DOHH2 (cell line): Measurements from ENCODE around the gene CATSPER2.
"Not testable (repeated sequence)": the region's sequence is repeated elsewhere in the genome, so short reads cannot be mapped to it uniquely, and the experiment has no call there.

Experiments
- H3F3A ChIP-seq: fragments of 200-600 bp; sonication (generic), shearing (Covaris generic); 2 replicates; pipeline ENCODE4 v1.6.0; 2016; ENCODE audit warnings: antibody characterized with exemption, mild to moderate bottlenecking; ENCODE audit not compliant: control insufficient read depth, insufficient read depth
- H3K27ac ChIP-seq: fragments of 200-600 bp; sonication (generic); 2 replicates; pipeline ENCODE4 v1.5.1; 2014; ENCODE audit warnings: low read depth, mild to moderate bottlenecking, low read length, moderate library complexity
- H3K27me3 ChIP-seq: fragments of 200-600 bp; sonication (generic); 2 replicates; pipeline ENCODE4 v1.6.1; 2014; ENCODE audit warnings: mild to moderate bottlenecking, low read length, mixed read lengths; ENCODE audit not compliant: control insufficient read depth
- H3K36me3 ChIP-seq: fragments of 200-600 bp; sonication (generic); 2 replicates; pipeline ENCODE4 v1.6.1; 2014; ENCODE audit warnings: mild to moderate bottlenecking, low read length, moderate library complexity, mixed read lengths; ENCODE audit not compliant: control insufficient read depth
- H3K4me1 ChIP-seq: fragments of 200-600 bp; sonication (generic); 2 replicates; pipeline ENCODE4 v1.6.1; 2014; ENCODE audit warnings: mild to moderate bottlenecking, low read length, mixed read lengths; ENCODE audit not compliant: control insufficient read depth
- H3K4me2 ChIP-seq: fragments of 200-600 bp; sonication (generic); 2 replicates; pipeline ENCODE4 v1.6.0; 2014; ENCODE audit warnings: mild to moderate bottlenecking, low read length, moderate library complexity
- H3K4me3 ChIP-seq: fragments of 200-600 bp; sonication (generic); 2 replicates; pipeline ENCODE4 v1.5.1; 2014; ENCODE audit warnings: mild to moderate bottlenecking, low read length, mixed read lengths
- H3K79me2 ChIP-seq: fragments of 200-600 bp; sonication (generic); 2 replicates; pipeline ENCODE4 v1.6.1; 2014; ENCODE audit warnings: mild to moderate bottlenecking, low read length, mixed read lengths; ENCODE audit not compliant: control insufficient read depth
- H3K9me2 ChIP-seq: fragments of 200-600 bp; sonication (generic); replicated peaks from 2 replicates; pipeline ENCODE4 v1.6.1; 2014; ENCODE audit warnings: mild to moderate bottlenecking, low read length, mixed read lengths; ENCODE audit not compliant: control insufficient read depth
- H3K9me3 ChIP-seq: fragments of 200-600 bp; sonication (generic); 2 replicates; pipeline ENCODE4 v1.6.1; 2014; ENCODE audit warnings: antibody characterized with exemption, low read length, mixed read lengths; ENCODE audit not compliant: control insufficient read depth, insufficient read depth
- H4K20me1 ChIP-seq: fragments of 200-600 bp; sonication (generic); 2 replicates; pipeline ENCODE4 v1.6.0; 2014; ENCODE audit warnings: low read depth, mild to moderate bottlenecking, antibody characterized with exemption, low read length, moderate library complexity; ENCODE audit not compliant: control insufficient read depth, insufficient read depth
- EZH2phosphoT487 ChIP-seq: fragments of 200-600 bp; sonication (generic); IDR thresholded peaks from 2 replicates; pipeline ENCODE4 v1.6.1; 2017; ENCODE audit warnings: borderline replicate concordance, mild to moderate bottlenecking, antibody characterized with exemption, low read length, moderate library complexity, mixed read lengths

The CATSPER2 gene

DNA sequence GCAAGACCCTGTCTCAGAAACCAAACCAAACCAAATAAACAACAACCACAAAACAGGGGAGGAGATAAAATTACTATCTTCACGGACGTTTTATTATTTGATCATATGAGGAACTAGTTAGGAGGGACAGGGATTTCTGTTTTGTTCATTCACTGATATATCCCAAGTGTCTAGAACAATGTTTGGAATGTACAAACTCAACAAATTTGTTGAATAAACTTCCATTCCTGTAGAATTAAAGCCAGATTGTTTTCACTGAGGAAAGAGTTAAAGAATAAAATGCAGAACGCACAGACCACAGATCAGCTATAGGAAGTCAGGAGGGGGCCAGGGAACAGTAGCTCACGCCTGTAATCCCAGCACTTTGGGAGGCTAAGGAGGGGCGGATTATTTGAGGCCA is 23.5 kb downstream of the CATSPER2 start:
- Histone ChIP-seq H3K27ac (no peak overlapping the region), H3K36me3 (no peaks in the 10 kb centered on the region), H3K9me2 (no peaks in the 10 kb centered on the region), H3F3A (no peaks in the 10 kb centered on the region), H3K4me2 (no peak overlapping the region), H3K79me2 (no peaks in the 10 kb centered on the region), H3K4me1 (no peaks in the 10 kb centered on the region), H3K4me3 (no peak overlapping the region), H3K27me3 (no peaks in the 10 kb centered on the region), H3K9me3 (no peaks in the 10 kb centered on the region), H4K20me1 (no peaks in the 10 kb centered on the region)
- TF ChIP-seq EZH2phosphoT487: no peak

DNA sequence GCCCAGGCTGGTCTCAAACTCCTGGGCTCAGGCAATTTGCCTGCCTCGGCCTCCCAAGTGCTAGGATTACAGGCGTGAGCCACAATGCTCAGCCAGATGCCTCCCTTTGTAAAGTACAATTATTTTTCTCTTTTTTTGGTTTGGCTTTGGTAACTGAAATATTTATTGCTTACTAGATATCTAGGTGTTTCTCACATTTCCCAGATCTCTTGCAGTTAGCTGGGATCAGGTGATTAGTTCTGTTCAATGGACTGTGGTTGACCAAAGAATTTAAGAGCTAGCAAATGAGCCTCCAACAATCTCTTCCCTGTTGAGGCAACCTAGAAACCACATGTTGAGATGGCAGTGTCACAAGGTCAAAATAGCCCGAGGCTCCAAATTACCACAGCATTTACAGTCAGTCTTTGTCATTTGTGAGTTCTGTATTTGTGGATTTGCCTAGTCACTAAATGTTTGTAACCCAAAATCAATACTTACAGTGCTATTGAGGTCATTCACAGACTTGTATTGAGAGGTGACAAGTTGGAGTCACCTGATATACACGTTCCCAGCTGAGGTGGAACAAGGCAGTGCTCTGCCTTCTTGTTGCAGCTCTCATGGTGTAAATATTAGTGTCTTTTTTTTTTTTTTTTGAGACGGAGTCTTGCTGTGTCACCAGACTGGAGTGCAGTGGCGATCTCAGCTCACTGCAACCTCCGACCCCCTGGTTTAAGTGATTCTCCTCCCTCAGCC is 26.4 kb downstream of the CATSPER2 start:
- H3K79me2 ChIP-seq, H4K20me1 ChIP-seq, H3K27me3 ChIP-seq, H3K4me3 ChIP-seq, H3F3A ChIP-seq, H3K4me2 ChIP-seq, H3K4me1 ChIP-seq, H3K27ac ChIP-seq, H3K9me2 ChIP-seq, H3K9me3 ChIP-seq, H3K36me3 ChIP-seq: not testable (repeated sequence)

DNA sequence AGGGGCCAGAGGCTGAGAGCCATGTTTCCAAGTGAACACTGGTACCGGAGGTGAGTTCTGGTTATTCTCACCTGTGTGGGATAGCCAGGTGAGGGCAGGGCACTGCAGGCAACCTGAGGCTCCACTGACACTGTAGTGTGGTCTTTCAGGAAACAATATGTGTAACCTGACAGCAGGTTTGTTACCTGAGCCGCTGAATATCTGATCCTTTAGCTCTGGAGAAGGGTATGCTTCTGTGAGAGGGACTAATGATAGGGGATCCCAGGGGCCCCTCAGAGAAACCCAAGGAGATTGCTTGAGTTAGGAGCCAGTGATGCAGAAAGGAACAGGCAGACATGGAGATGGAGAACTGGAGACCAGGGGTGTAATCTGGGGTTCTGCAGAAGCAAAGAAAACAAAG is 29.9 kb downstream of the CATSPER2 start, which contains the start of gene STRC:
Gene STRC, minus strand, starts transcription at position 101 of the 400 bp plus-strand sequence. Its CDS starts 78 bp downstream, at position 23.
- not testable (repeated sequence) for H3K4me2 ChIP-seq

DNA sequence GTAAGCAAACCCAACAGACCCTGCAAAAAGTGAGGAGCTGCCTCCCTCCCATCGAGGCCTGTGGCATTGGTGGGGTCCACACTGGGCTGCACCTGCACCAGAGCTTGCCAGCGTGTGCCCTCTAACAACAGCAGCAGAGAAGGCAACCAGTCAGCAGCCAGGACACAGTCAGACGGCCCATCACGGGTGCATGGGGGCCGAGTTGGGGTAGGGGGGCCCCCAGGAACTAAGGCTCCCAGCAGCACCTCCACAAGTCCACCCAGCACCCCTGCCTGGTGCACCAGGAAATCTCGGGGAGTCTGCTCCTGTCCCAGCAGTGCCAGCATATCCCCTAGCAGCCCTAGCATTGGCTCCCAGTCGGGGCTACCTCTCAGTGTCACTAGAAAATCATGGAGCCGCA is 30.9 kb downstream of the CATSPER2 start:
- H3K4me2 ChIP-seq, H3K36me3 ChIP-seq, H3K9me3 ChIP-seq, H4K20me1 ChIP-seq, H3K27ac ChIP-seq, H3K9me2 ChIP-seq, H3K4me3 ChIP-seq, H3F3A ChIP-seq, H3K4me1 ChIP-seq, H3K27me3 ChIP-seq, H3K79me2 ChIP-seq: not testable (repeated sequence)

More for the DNA sequence above, 29.9 kb downstream of the CATSPER2 start, which contains the start of gene STRC:
- H3F3A ChIP-seq, H3K27ac ChIP-seq, H3K9me2 ChIP-seq, H3K36me3 ChIP-seq, H3K4me1 ChIP-seq, H3K4me3 ChIP-seq, H3K27me3 ChIP-seq, H4K20me1 ChIP-seq, H3K9me3 ChIP-seq, H3K79me2 ChIP-seq: not testable (repeated sequence)

DNA sequence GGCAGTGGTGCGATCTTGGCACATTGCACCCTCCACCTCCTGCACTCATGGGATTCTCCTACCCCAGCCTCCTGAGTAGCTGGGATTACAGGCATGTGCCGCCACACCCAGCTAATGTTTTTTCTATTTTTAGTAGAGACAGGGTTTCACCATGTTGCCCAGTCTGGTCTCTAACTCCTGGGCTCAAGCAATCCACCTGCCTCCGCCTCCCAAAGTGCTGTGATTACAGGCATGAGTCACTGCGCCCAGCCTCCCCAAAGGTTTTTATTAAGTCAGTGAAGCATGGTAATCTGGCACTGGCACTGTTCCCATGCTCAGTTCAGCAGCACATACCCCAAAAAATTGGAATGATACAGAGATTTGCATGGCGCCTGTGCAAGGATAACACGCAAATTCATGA is 46.4 kb downstream of the CATSPER2 start:
- H3K4me1 ChIP-seq, H3K36me3 ChIP-seq, H3K9me2 ChIP-seq, H3K4me2 ChIP-seq, H3K27ac ChIP-seq, H4K20me1 ChIP-seq, H3K79me2 ChIP-seq, H3K4me3 ChIP-seq, H3K27me3 ChIP-seq, H3F3A ChIP-seq, H3K9me3 ChIP-seq: not testable (repeated sequence)

DNA sequence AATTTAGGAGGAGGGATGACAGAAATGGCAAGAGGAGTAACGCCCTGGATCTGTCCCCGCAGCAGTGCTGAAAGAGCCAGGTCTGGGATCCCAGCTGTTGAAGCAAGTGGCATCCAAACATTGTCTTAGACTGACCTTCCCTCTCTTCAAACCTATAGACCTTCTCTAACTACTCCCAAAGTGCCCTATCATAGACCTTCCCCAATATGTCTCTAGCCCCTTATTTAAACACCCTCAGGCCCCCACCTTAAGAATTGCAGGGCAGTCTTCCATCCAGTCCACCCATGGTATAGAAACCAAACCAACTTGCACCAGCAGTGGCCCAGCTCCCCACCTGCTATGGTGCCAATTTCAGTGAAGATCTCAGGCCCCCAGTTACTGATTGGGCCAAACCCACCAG is 48.4 kb downstream of the CATSPER2 start:
- H3K9me3 ChIP-seq, H3K4me3 ChIP-seq, H3K27ac ChIP-seq, H3F3A ChIP-seq, H3K27me3 ChIP-seq, H3K4me2 ChIP-seq, H3K4me1 ChIP-seq, H3K79me2 ChIP-seq, H4K20me1 ChIP-seq, H3K9me2 ChIP-seq, H3K36me3 ChIP-seq: not testable (repeated sequence)

DNA sequence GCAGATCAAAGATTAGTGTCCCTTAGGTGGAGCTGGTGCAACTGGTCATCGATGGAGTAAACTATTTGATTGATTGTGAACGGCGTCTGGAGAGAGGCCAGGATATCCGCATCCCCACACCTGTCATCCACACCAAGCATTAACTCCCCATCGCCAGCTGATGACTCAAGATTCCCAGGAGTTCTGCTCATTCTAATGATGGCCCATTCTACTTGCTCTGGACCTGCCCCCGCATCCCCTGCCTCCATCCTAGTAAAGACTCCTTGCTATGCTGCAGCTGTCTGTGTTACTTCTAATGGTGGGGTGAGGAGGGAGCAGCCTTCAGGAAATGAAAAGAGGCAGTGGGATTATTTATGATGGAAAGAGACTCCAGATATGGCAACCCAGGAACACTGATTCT is 49.5 kb downstream of the CATSPER2 start:
- not testable (repeated sequence) for H3K9me3 ChIP-seq, H3K4me3 ChIP-seq, H3K4me1 ChIP-seq, H4K20me1 ChIP-seq, H3K36me3 ChIP-seq, H3K27ac ChIP-seq, H3K4me2 ChIP-seq, H3F3A ChIP-seq, H3K9me2 ChIP-seq, H3K27me3 ChIP-seq, H3K79me2 ChIP-seq

DNA sequence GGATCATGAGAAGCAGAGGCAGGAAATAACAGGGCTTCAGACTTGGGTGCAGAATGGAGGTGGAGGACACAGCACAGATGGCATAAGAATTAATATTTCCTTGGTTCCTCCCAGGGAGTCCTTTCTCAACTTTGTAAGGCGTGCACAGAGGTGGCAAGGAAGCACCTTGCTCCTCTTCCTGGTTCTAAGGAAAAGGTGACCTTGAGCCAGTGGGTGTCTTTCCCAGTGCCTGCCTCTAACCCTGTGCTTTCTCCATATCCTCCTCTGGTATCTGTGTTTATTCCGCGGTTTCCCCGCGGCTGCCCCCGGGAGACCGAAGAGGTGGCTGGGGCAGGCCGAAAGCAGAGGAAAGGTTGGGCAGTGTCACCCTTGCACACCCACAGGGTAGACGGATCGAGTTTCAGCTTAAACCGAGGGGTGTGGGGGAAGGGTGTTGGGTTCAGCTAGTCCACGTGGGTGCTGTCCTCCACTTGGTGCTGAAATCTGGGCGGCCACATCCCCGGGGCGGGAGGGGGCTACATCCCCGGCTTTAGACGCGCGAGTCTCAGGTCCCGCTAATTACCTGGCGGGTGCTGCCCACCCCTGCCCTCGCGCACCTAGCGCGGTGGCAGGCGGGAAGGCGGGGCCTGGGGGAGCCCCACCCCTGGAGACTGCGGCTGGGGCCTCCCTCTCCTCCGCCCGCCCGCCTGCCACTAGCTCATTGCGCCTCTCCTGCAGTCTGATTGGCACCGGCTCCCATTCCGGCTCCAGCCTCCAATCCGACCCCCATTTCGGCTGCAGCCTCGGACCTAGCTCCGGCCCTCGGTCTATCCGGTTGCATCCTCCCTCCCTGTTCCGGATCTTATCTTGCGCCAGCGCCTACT is 55.1 kb downstream of the CATSPER2 start, which contains the start of gene CKMT1B:
Gene CKMT1B, plus strand, starts transcription at position 700 of the 863 bp plus-strand sequence. CDS start 192 bp downstream, outside the sequence.
- not testable (repeated sequence) for H3K27ac ChIP-seq, H3F3A ChIP-seq, H3K4me1 ChIP-seq, H3K27me3 ChIP-seq, H3K4me3 ChIP-seq, H3K9me2 ChIP-seq, H3K79me2 ChIP-seq, H3K36me3 ChIP-seq, H3K9me3 ChIP-seq, H3K4me2 ChIP-seq, H4K20me1 ChIP-seq
